A673 (cell line): Measurements from ENCODE around the gene POLR1A.

Source experiments
- CTCF ChIP-seq: fragments of 300-800, 200-600 bp; sonication (generic); conservative IDR thresholded peaks from 2 replicates; pipeline ENCODE4 v1.5.1; 2017; ENCODE audit warnings: low read depth, mild to moderate bottlenecking, antibody characterized with exemption, low read length, moderate library complexity, mixed read lengths
- EZH2 ChIP-seq: fragments of 200-600 bp; sonication (generic); IDR thresholded peaks from 2 replicates; pipeline ENCODE4 v1.6.1; 2017; ENCODE audit warnings: borderline replicate concordance, low read depth, mild to moderate bottlenecking, mixed read lengths, antibody characterized with exemption, low read length; ENCODE audit not compliant: poor library complexity, severe bottlenecking

- TF ChIP-seq CTCF = no peak
- TF ChIP-seq EZH2 = no peak
Measured at GRCh38 chr2:86097114-86097896, 8.4 kb downstream of the POLR1A start.
